ENCODE results near the gene ESYT2.
"Not testable (repeated sequence)": the region's sequence is repeated elsewhere in the genome, so short reads cannot be mapped to it uniquely, and the experiment has no call there.

ESYT2 gene

GRCh38 chr7:158854681-158855081 is 25.4 kb upstream of the ESYT2 start:
- DNase-seq, result no peak

DNA sequence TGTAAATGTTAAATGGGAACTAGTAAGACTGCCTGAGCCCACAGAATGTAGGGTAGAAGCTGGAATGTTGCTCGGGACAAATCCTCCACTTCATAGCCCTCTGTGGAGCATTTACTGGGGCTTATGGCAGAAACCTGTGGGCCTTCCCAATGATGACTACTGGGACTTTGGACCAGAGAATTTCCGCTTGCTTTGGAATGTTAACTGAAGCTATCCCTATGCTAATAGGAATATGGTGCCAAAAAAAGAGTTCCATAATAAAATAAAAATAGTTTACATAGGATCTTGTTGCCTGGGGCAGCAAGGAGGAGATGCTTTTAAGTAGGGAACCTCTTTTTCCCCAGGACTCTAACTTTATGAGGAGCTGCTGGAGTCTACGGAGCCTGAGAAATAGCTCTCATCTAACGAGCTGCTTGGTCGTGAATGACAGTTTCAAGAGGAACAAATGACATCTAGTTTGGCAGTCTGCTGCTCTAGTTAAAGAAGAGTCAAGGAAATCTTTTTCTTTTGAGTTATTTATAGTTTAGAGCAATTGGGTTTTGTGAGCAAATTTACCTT is 21.3 kb upstream of the ESYT2 start:
- no peak for DNase-seq

GRCh38 chr7:158849768-158850544 is 20.6 kb upstream of the ESYT2 start:
- no peak for DNase-seq

GRCh38 chr7:158849442-158849767 is 20.1 kb upstream of the ESYT2 start:
- no peak for DNase-seq

- DNase-seq, result no peak
Observed at GRCh38 chr7:158847451-158847866, 18.1 kb upstream of the ESYT2 start.

GRCh38 chr7:158846304-158846703 is 17.0 kb upstream of the ESYT2 start:
- no peak for DNase-seq

DNA sequence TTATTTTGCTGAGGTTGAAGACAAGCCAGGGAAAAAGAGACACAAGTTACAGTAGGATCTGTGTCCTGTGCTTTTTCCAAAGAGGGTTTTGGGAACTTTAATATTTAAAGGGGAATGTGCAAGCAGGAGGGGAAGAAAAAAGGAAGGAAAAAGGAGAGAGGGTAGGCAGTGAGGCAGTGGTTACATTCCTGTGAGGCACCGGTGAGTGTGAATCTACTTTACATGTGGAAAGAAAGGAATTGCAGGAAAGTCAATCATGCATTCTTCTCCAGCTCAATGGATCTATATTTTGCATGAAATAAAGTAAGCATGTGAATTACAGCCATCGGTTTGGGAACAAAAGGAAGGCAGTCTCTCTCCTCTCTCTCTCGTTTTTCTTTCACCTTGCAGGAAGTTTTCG is 14.5 kb upstream of the ESYT2 start:
- no peak for DNase-seq

DNA sequence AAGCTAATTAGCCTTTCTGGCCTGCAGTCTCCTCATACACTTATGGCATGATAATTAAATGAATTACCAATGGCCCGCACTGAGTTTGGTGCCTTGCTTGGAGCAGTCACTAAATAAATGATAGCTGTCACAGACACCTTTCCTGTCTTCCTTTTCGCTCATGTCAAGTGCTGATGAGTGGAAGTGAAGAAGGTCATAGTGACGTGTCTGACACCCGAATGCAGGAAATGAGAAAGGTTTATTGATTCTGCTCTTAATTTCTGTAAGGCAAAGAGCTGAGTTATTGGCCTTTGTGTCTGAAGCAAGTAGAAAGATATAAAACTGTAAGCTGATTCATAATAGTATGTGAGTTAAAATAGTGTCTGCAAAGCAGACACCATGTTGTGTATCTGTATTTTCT is 13.2 kb upstream of the ESYT2 start:
- no peak for DNase-seq

- no peak for DNase-seq
Observed at GRCh38 chr7:158840604-158841003, 11.3 kb upstream of the ESYT2 start.

GRCh38 chr7:158839177-158839576 is 9.9 kb upstream of the ESYT2 start:
- not testable (repeated sequence) for DNase-seq

DNA sequence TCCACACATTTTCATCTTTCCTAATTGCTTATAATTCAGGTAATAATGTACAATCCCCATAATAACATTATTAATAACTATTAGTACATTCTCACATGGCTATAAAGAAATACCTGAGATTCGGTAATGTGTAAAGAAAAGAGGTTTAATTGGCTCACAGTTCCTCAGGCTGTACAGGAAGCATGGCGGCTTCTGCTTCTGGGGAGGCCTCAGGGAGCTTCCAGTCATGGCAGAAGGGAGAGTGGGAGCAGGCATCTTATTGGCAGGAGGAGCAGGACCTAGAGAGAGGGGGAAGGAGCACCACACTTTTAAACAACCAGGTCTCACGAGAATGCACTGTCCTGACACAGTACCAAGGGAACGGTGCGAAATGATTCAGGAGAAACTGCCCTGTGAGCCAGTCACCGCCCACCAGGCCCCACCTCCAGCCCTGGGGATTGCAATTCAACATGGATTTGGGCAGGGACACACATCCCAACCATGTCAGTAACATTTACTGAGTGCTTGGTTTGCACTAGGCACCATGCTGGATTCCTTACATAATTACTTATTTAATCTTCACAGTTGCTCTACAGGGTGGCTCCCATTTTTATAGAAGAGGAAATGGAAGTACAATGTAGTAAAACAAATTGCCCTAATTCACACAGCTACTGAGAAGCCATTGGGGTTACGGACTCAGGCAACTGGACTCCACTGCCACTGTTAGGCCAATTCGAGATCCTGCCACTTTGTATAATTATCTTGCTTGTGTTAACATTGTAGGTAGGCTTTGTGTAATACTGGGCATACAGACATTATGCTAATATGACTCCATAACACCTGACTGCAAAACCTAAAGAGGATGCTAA is 8.7 kb upstream of the ESYT2 start:
- DNase-seq, result no peak

DNA sequence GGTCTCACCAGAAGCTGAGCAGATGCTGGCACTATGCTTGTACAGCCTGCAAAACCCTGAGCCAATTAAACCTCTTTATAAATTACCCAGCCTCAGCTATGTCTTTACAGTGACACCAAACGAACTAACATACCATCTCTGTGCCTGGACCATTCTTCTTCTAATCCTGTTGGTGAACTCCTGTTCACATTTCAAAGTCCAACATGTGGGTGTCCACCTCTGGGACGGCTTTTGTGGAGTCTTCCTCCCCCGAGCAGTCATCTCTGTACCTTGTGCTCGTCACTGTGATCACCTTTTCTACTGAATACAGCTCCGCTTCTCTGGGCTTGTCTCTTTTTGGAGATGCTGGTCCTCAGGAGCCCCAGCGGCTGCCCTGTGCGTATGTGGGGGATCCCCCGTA is 7.4 kb upstream of the ESYT2 start:
- DNase-seq, result no peak

GRCh38 chr7:158834878-158835784 is 5.8 kb upstream of the ESYT2 start:
- no peak for DNase-seq

DNA sequence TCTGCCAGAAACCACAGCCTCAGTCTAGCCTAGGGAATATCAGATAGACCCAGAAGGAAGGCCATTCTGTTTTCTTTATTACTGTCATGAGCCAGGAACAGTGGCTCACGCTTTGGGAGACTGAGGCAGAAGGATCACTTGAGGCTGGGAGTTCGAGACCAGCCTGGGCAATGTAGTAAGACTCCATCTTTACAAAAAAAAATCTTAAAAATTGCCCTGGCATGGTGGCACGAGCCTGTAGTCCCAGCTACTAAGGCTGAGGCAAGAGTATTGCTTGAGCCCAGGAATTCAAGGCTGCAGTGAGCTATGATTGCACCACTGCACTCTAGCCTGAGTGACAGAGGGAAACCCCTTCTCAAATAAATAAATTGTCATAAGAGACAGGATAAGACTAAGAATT is 3.7 kb upstream of the ESYT2 start:
- DNase-seq, result no peak

- no peak for DNase-seq
Observed at GRCh38 chr7:158831738-158832091, 2.4 kb upstream of the ESYT2 start.

GRCh38 chr7:158830211-158830723 is 958 bp upstream of the ESYT2 start:
- no peak for DNase-seq

DNA sequence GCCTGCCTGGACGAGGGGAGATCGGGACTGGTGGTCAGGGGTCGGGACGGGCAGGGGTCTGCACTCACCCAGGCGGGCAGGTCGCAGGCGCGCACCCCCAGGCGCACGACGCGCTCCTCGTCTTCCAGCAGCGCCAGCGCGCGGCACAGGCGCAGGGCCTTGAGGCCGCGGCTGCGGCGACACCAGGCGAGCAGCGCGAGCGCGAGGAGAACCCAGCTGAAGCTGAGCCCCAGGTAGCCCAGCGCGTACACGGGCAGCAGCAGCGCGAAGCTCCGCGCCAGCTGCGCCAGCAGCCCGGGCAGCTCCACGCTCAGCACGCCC is 328 bp downstream of the ESYT2 start:
- no peak for DNase-seq

DNA sequence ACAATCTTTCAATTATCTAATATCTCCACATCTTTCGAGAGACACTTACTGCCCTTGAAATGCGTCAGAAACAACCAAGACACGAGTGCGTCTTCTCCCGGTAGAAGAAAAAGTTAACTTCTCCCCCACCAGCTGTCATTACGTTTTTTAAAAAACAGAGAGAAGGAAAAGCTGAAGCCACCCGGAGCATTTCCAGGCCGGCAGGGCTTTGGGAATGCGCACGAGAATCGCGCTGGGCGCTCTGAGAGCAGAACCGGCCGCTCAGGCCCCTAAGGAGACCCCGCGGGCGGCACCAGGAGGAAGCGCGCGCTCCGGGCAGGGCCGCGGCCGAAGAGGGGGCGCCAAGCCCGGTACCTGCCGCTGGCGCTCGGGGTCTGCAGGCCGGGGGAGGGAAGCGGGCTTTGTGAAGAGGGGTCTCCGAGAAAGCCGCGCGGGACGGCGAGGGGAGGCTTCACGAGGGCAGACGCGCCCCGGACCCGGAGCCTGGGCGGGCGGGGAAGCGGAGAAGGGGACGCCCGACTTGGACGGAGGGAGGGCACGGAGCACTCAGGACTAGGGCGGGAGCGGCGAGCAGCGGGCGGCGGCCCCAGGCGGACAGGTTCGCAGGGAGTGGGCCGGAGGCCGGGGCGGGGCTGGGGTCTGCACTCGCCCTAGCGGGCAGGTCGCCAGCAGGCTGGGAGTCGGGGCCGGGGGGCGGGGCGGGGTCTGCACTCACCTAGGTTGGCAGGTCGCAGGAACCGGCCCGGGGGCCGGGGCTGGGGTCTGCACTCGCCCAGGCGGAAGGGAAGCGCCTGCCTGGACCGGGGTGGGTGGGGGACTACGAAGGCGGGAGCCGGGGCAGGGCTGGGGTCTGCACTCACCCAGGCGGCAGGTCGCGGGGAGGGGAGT is 932 bp downstream of the ESYT2 start:
- peak; percentile 47 for DNase-seq

GRCh38 chr7:158827411-158828132 is 1.7 kb downstream of the ESYT2 start:
- DNase-seq, result peak; percentile 51

GRCh38 chr7:158825628-158826289 is 3.5 kb downstream of the ESYT2 start:
- DNase-seq, result no peak

GRCh38 chr7:158824028-158824427 is 5.3 kb downstream of the ESYT2 start:
- peak; percentile 78 for DNase-seq

Data from central memory CD4-positive, alpha-beta T cell (primary cell).